Measurements from ENCODE around the gene OR52E2. TPM values are rescaled to one million over a fixed set of nuclear protein-coding genes. Genes with fewer than 3 reads are reported as not detected.

The OR52E2 gene
- total and polyA plus RNA-seq, 2 donors (not counting 1 experiment from before 2014, with no cell fraction given), result not detected

DNA sequence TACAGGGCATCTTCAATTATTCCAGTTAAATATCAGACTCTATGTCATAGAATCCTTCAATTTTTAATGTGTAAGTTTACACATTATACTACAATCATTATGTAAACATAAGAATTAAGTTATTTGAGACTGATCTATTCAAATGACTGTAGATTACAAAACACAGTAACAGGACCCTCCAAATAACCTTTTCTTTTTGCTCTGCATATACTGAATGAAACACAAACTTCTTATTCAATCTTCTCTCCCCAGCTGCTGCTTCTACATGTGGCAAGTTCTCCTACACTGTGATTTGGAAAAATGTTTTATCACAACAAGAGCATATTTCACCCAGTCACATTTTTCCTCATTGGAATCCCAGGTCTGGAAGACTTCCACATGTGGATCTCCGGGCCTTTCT lies 13.2 kb downstream of the OR52E2 start, which contains the start of gene OR52J3:
Gene OR52J3 (plus strand): TSS at position 301 of the 400 bp plus-strand sequence. CDS start 0 bp downstream, at position 301.
- TF ChIP-seq, protein P1, sequence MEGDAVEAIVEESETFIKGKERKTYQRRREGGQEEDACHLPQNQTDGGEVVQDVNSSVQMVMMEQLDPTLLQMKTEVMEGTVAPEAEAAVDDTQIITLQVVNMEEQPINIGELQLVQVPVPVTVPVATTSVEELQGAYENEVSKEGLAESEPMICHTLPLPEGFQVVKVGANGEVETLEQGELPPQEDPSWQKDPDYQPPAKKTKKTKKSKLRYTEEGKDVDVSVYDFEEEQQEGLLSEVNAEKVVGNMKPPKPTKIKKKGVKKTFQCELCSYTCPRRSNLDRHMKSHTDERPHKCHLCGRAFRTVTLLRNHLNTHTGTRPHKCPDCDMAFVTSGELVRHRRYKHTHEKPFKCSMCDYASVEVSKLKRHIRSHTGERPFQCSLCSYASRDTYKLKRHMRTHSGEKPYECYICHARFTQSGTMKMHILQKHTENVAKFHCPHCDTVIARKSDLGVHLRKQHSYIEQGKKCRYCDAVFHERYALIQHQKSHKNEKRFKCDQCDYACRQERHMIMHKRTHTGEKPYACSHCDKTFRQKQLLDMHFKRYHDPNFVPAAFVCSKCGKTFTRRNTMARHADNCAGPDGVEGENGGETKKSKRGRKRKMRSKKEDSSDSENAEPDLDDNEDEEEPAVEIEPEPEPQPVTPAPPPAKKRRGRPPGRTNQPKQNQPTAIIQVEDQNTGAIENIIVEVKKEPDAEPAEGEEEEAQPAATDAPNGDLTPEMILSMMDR (conservative IDR thresholded peaks at IDR 0.05 in 1 of 2, IDR thresholded peaks at IDR 0.05 in 1 of 2; ENCODE audit: low read depth in 1 of 2, low read length in 2 of 2), result no peak
- no peak for TF ChIP-seq EZH2 (IDR thresholded peaks at IDR 0.05; ENCODE audit: low read length, missing control alignments)
- Histone ChIP-seq H2AFZ (ENCODE audit: low read length) (no peak within 1 kb of the TSS), H3K4me2 (ENCODE audit: extremely low read depth, insufficient read depth, low read length) (no peak within 1 kb of the TSS), H3K4me1 (ENCODE audit: control insufficient read depth, extremely low read depth, insufficient read depth, low read length) (no peaks in the 10 kb centered on the region), H3K4me3 (replicated peaks in 1 of 4; ENCODE audit: control extremely low read depth in 1 of 4, insufficient read depth in 1 of 4, low read depth in 3 of 4, low read length in 4 of 4) (no peak within 1 kb of the TSS), H3K27me3 (ENCODE audit: control insufficient read depth, insufficient read depth, low read length) (no peaks in the 10 kb centered on the region), H3K27ac (ENCODE audit: insufficient read depth, low read length) (no peak within 1 kb of the TSS), H3K9ac (ENCODE audit: insufficient read depth, low read length) (no peak within 1 kb of the TSS), H3K9me3 (ENCODE audit: control insufficient read depth, insufficient read depth, low read depth, low read length) (no peaks in the 10 kb centered on the region), H3K36me3 (ENCODE audit: control insufficient read depth, insufficient read depth, low read length) (no peaks in the 10 kb centered on the region), H4K20me1 (ENCODE audit: control insufficient read depth, extremely low read depth, insufficient read depth, low read length) (no peaks in the 10 kb centered on the region), H3K79me2 (ENCODE audit: control insufficient read depth, insufficient read depth, low read length) (no peaks in the 10 kb centered on the region)
- DNase-seq (ENCODE audit: low read depth in 2 of 2), result no peak

GRCh38 chr11:5043380-5043779 lies 16.0 kb downstream of the OR52E2 start:
- Histone ChIP-seq H2AFZ (ENCODE audit: low read length) (no peak overlapping the region), H3K9me3 (ENCODE audit: control insufficient read depth, insufficient read depth, low read depth, low read length) (no peaks in the 10 kb centered on the region), H3K79me2 (ENCODE audit: control insufficient read depth, insufficient read depth, low read length) (no peaks in the 10 kb centered on the region), H3K27ac (ENCODE audit: insufficient read depth, low read length) (no peak overlapping the region), H3K4me2 (ENCODE audit: extremely low read depth, insufficient read depth, low read length) (no peak overlapping the region), H3K4me3 (replicated peaks in 1 of 4; ENCODE audit: control extremely low read depth in 1 of 4, insufficient read depth in 1 of 4, low read depth in 3 of 4, low read length in 4 of 4) (no peak overlapping the region), H3K9ac (ENCODE audit: insufficient read depth, low read length) (no peak overlapping the region), H3K4me1 (ENCODE audit: control insufficient read depth, extremely low read depth, insufficient read depth, low read length) (no peaks in the 10 kb centered on the region), H3K27me3 (ENCODE audit: control insufficient read depth, insufficient read depth, low read length) (no peaks in the 10 kb centered on the region), H3K36me3 (ENCODE audit: control insufficient read depth, insufficient read depth, low read length) (no peaks in the 10 kb centered on the region), H4K20me1 (ENCODE audit: control insufficient read depth, extremely low read depth, insufficient read depth, low read length) (no peaks in the 10 kb centered on the region)
- no peak for TF ChIP-seq EZH2 (IDR thresholded peaks at IDR 0.05; ENCODE audit: low read length, missing control alignments)
- TF ChIP-seq, protein P1 (conservative IDR thresholded peaks at IDR 0.05 in 1 of 2, IDR thresholded peaks at IDR 0.05 in 1 of 2; ENCODE audit: low read depth in 1 of 2, low read length in 2 of 2), result no peak
- no peak for DNase-seq (ENCODE audit: low read depth in 2 of 2)

GRCh38 chr11:5042091-5042490 lies 17.3 kb downstream of the OR52E2 start:
- Histone ChIP-seq H3K79me2 (ENCODE audit: control insufficient read depth, insufficient read depth, low read length) (no peaks in the 10 kb centered on the region), H3K9me3 (ENCODE audit: control insufficient read depth, insufficient read depth, low read depth, low read length) (no peaks in the 10 kb centered on the region), H3K27ac (ENCODE audit: insufficient read depth, low read length) (no peak overlapping the region), H3K4me3 (replicated peaks in 1 of 4; ENCODE audit: control extremely low read depth in 1 of 4, insufficient read depth in 1 of 4, low read depth in 3 of 4, low read length in 4 of 4) (no peak overlapping the region), H3K9ac (ENCODE audit: insufficient read depth, low read length) (no peak overlapping the region), H3K4me1 (ENCODE audit: control insufficient read depth, extremely low read depth, insufficient read depth, low read length) (no peaks in the 10 kb centered on the region), H3K4me2 (ENCODE audit: extremely low read depth, insufficient read depth, low read length) (no peak overlapping the region), H2AFZ (ENCODE audit: low read length) (no peak overlapping the region), H3K27me3 (ENCODE audit: control insufficient read depth, insufficient read depth, low read length) (no peaks in the 10 kb centered on the region), H4K20me1 (ENCODE audit: control insufficient read depth, extremely low read depth, insufficient read depth, low read length) (no peaks in the 10 kb centered on the region), H3K36me3 (ENCODE audit: control insufficient read depth, insufficient read depth, low read length) (no peaks in the 10 kb centered on the region)
- DNase-seq (ENCODE audit: low read depth in 2 of 2), result no peak
- TF ChIP-seq, protein P1 (conservative IDR thresholded peaks at IDR 0.05 in 1 of 2, IDR thresholded peaks at IDR 0.05 in 1 of 2; ENCODE audit: low read depth in 1 of 2, low read length in 2 of 2), result no peak
- TF ChIP-seq EZH2 (IDR thresholded peaks at IDR 0.05; ENCODE audit: low read length, missing control alignments), result no peak

Measured in fibroblast of lung (primary cell).